ENCODE results near the gene RAB3GAP2.
"Not testable (repeated sequence)": the region's sequence is repeated elsewhere in the genome, so short reads cannot be mapped to it uniquely, and the experiment has no call there.

Gene RAB3GAP2
- 109 to 138 reads per million in 2 experiments for total RNA-seq

DNA sequence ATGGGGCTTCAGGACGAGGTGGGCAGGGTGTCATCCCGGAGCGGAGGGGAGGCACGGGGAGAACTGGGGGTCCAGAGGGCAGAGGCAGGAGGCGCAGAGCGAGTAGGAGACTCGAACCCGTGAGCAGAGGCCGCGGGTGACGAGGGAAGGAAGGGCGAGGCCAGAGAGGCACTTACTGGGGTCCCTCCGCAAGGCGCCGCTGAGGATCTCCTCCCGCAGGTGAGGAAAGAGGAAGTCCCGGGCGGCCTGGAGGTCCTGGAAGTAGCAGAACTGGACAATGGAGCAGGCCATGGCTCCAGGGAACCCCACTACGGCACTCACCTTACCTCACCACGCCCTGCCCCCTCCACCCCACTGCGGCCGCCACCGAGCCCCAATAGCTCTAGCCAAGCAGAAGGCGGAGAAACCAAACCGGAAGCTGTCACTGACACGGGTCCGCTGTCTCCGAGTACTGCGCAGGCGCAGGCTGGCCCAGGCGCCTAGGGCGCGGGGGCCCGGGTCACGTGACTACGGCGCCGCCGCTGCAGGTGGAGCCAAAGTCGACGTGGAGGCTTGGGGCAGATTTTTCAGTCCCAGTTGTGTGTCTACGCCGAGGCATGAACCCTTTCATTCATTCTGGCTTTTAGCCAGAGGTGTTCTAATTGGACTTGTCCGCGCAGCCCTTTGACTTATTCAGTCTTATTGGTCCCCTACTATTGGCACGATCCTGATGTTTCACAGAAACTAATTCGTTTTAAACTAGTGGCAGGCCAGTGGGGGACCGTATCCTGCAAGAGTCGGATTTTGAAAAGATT is at the start of gene RAB3GAP2:
TSS of gene RAB3GAP2 (minus strand) at position 407 of the 794 bp plus-strand sequence. CDS start at position 291, 116 bp downstream.
- peak; percentile 95 for DNase-seq (ENCODE audit: low read depth)

GRCh38 chr1:220321758-220322157 is 49.5 kb upstream of the RAB3GAP2 start:
- DNase-seq (ENCODE audit: low read depth), result no peak

GRCh38 chr1:220320709-220321108 is 48.5 kb upstream of the RAB3GAP2 start:
- DNase-seq (ENCODE audit: low read depth), result no peak

GRCh38 chr1:220318673-220319072 is 46.4 kb upstream of the RAB3GAP2 start:
- DNase-seq (ENCODE audit: low read depth), result no peak

- DNase-seq (ENCODE audit: low read depth), result no peak
Measured at GRCh38 chr1:220317161-220317560, 44.9 kb upstream of the RAB3GAP2 start.

DNA sequence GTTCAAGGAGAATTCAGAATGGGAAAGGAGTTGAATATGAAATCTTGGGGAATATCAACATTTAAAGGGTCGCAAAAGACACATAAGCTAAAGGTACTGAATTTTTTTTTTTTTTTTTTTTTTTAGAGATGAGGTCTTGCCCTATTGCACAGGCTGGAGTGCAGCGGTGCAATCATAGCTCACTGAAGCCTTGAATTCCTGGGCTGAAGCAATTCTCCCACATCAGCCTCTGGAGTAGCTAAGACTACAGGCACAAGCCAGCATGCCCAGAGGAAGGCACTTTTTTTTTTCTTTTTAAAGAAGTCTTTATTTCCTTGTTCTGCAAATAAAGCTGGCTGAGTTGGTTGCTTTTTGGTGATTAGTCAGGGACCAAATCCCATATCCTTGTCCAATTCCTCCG is 44.1 kb upstream of the RAB3GAP2 start:
- no peak for DNase-seq (ENCODE audit: low read depth)

DNA sequence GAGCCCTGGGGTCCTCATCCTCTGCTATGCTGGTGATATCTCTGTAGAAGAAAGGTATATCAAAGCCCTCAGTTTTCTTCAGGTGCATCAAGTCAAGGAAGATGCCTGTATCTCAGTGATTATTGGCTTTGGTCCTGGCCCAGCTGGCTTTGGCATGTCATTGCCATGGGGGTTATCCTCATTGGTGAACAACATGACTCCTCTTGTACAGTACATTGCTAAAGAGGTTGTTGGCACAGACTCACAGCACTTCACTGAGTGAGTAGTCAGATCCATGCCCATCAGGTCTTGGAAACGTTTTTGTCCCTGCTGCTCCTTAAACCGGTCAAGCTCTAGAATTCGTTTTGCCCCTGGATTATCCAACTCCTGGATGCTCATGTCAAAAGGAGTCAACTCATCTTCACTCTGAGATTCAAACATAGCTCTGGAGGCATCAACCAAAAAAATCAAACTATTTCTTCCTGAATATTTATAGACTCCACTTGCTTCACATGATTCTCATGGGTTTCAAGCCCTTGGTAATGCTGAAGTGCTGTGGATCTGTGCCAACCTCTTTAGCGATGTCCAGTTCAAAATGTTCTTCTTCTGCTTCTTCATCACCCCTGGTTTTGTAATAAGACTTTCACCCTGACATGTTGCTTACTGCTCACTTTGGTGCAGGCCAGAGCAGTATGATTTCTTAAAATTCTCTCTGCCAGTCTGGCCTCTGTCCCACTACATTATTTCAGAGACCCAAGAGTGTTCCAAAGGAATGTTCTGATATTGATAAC is 43.0 kb upstream of the RAB3GAP2 start:
- DNase-seq (ENCODE audit: low read depth), result no peak

DNA sequence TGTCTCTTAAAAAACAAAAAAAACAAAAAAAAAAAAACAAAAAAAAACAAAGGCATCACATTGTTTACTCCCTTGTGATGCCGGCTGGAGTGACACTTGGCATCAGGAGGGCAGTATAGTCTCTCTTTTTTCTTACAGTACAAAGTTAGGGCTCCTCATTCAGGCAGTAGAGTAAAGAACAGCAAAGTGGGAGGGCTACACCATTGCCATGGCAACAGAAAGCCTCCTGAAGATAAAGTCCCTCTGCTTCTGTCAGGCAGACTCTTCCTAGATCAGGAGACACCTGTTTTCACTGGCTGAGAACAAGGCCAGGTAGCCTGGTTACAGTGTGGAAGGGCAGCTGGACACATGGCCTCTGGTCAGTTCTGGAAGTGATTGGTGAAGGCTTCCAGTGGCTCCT is 41.3 kb upstream of the RAB3GAP2 start:
- no peak for DNase-seq (ENCODE audit: low read depth)

GRCh38 chr1:220310147-220310546 is 37.9 kb upstream of the RAB3GAP2 start:
- not testable (repeated sequence) for DNase-seq (ENCODE audit: low read depth)

- no peak for DNase-seq (ENCODE audit: low read depth)
Measured at GRCh38 chr1:220307607-220308006, 35.4 kb upstream of the RAB3GAP2 start.

- no peak for DNase-seq (ENCODE audit: low read depth)
Measured at GRCh38 chr1:220306339-220306738, 34.1 kb upstream of the RAB3GAP2 start.

DNA sequence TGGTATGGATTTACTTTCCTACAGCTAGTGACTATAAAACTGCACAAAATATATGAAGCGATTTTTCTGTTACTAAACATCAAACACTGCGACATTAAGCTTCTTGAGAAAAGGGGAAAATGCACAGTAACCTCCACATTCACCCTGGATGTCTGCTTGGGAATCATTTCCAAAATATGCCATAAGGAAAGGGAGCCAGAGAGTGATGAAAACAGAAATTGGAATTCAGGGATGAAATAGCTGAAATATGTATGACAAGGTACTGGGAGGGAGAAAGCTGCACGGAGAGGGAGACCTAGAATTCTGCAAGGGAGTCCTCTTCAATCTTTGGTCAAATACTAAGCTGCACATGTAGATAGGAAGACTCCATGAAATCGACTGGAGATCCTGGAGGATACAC is 31.6 kb upstream of the RAB3GAP2 start:
- no peak for DNase-seq (ENCODE audit: low read depth)

DNA sequence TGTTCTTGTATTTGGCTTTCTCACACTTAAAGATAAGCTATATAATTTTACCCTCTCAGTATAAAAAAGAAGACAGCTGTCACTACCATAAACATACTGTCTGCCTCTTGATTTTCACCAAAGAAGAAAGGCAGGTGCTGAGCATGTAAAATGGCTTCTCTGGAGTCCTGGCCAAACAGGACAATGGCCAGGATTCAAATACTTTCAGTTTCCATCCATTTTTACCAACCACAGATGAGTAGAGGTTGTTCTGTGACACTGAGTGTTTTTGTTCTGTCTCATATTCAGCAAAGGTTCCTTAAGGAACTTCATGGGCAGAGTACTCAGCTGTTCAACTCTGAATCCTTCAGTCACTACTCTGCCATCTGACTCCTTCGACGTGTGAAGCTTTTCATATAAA is 29.4 kb upstream of the RAB3GAP2 start:
- no peak for DNase-seq (ENCODE audit: low read depth)

- DNase-seq (ENCODE audit: low read depth), result no peak
Measured at GRCh38 chr1:220300442-220301121, 28.3 kb upstream of the RAB3GAP2 start.

- no peak for DNase-seq (ENCODE audit: low read depth)
Measured at GRCh38 chr1:220299337-220299736, 27.1 kb upstream of the RAB3GAP2 start.

GRCh38 chr1:220298470-220299205 is 26.4 kb upstream of the RAB3GAP2 start:
- no peak for DNase-seq (ENCODE audit: low read depth)

DNA sequence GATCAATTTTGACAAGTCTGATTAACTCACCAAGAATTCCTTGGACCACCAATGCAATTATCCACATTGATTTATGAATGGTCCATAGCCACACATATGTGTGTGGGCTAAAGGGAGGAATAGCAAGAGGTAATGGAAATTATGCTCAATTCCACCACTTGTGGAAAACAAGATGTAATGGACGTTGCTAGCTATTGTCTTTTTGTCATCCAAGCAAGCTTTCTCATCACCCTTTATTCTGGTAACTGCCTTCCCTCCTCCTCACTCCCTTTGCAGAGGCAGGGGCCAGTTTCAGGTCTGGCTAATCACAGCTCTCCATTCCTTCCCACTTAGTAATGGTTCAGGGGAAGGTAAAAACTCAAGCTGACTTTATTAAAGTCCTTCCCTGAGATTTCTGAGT is 24.7 kb upstream of the RAB3GAP2 start:
- DNase-seq (ENCODE audit: low read depth), result no peak

DNA sequence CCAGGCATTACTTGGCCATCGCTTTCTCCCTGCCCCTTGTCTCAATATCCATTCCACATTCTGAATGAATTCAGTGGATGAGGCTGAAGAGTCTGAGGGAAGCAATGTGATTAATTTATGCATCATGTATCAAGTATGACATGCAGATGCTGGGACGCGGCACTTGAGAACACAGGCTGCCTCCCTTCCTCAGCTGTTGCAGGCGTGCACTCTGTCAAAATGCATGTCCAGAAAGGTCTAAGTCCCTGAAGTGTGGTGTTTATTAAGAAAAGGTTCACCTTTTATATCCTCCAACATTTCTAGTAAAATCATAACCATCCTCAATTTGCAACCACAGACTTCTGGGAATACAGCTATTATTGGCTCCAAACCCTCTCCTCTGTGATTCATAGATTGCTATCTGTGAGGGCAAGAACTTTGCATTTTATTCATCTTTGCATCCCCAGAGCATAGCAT is 22.6 kb upstream of the RAB3GAP2 start:
- DNase-seq (ENCODE audit: low read depth), result no peak

DNA sequence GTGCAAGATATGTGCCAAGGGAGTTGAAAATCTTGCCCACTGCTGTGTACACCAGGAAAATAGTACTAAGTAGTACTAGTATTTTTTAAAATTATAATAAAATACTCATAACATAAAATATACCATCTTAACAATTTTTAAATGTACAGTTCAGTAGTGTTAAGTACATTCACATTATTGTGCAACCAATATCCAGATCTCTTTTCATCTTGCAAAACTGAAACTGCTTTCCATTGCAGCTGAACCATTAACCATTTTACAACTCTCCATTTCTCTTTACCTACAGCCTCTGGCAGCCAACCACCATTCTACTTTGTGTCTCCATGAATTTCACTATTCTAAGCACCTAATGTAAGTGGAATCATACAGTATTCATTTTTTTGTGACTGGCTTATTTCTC is 19.3 kb upstream of the RAB3GAP2 start:
- no peak for DNase-seq (ENCODE audit: low read depth)

DNA sequence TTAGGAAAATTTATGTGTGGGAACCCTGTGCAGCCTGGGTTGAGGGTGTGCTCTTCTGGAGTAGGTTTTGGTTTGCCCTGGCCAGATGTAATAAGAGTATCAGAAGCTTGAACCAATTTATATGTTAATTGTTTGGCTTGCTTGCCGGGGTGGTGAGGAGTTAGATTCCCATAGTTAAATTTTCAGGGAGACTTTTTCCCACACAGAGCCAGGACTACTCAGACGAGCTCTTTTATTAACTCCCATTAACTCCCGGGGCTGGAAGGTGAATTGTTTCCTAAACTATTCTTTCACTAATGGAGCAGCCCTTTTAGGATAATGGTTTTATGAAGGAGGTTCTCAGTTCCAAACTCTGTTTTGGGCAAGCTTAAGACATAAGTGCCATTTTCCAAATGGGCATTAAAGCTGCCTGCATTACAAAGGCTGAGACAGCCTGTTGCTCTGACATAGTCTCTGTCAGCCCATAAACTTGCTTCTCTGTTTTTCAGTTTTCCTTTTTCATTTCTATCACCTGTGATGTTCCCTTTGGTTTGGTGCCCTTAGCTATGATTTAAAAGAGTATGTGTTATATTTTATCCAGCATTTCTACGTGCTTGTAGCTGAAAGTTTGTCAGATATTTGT is 18.0 kb upstream of the RAB3GAP2 start:
- DNase-seq (ENCODE audit: low read depth), result no peak

DNA sequence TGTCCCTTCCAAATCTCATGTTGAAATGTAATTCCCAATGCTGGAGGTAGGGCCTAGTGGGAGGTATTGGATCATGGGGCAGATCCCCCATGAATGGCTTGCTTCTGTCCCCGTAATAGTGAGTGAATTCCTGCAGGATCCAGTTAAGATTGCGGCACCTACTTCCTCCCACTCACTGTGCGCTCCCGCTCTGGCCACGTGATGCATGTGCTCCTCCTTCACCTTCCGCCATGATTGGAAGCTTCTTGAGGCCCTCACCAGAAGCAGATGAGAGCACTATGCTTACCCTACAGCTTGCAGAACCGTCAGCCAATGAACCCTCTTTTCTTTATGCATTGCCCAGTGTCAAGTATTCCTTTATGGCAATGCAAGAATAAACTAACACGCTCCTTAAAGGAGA is 14.9 kb upstream of the RAB3GAP2 start:
- no peak for DNase-seq (ENCODE audit: low read depth)

Measured in T follicular helper cell (primary cell).